Measurements from ENCODE around the gene ZCCHC17.

The ZCCHC17 gene

DNA sequence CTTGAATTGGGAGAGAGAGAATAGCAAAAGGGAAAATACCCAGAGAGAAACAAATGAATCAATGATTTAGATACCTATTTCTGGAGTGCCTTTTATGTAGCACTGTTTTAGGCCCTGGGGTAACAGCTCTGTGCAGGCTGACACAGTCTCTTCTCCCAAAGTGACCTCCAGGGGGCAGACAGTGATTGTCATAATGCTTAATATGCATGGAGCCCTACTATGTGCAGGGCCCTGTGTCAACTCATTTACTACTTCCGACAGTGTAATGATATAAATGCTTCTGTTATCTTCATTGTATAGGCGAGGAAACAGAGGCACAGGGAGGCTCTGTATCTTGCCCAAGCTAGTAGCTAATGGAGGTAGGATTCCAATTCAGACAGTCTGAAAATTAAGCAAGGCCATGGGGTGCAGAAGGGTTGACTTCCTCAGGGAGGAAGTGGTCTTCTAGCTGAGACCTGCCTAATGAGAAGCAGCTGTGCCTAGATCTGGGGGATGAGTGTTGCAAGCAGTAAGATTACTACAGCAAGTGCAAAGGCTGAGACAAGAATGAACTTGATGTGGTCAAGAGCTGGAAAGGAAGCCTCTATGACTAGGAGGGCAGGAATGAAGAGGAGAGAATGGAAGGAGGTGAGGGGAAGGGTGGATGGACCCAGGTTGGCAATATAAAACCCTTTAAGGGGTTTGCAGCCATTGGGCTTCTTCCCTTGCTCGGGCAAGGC lies 100.0 kb downstream of the ZCCHC17 start:
- no peak for DNase-seq

GRCh38 chr1:31397360-31398095 lies 100.7 kb downstream of the ZCCHC17 start:
- DNase-seq, result no peak

- DNase-seq, result no peak
These were observed 101.4 kb downstream of the ZCCHC17 start for GRCh38 chr1:31398246-31398645.

- DNase-seq, result no peak
These were observed 103.1 kb downstream of the ZCCHC17 start for GRCh38 chr1:31399976-31400375.

DNA sequence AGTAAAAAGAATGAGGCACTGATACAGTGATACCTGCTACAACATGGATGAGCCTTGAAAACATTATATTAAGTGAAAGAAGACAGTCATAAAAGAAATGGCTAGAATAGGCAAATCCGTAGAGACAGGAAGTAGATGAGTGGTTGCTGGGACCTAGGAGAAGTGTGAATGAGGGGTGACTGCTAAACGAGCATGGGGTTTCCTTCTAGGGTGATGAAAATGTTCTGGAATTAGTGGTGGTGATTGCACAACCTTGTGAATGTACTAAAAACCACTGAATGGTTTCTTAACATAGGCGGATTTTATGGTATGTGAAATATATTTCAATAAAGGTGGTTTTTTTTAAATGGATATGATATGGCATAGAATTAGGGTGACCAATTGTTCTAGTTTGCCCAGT lies 103.6 kb downstream of the ZCCHC17 start:
- DNase-seq, result no peak

GRCh38 chr1:31401241-31401640 lies 104.4 kb downstream of the ZCCHC17 start:
- DNase-seq, result no peak

DNA sequence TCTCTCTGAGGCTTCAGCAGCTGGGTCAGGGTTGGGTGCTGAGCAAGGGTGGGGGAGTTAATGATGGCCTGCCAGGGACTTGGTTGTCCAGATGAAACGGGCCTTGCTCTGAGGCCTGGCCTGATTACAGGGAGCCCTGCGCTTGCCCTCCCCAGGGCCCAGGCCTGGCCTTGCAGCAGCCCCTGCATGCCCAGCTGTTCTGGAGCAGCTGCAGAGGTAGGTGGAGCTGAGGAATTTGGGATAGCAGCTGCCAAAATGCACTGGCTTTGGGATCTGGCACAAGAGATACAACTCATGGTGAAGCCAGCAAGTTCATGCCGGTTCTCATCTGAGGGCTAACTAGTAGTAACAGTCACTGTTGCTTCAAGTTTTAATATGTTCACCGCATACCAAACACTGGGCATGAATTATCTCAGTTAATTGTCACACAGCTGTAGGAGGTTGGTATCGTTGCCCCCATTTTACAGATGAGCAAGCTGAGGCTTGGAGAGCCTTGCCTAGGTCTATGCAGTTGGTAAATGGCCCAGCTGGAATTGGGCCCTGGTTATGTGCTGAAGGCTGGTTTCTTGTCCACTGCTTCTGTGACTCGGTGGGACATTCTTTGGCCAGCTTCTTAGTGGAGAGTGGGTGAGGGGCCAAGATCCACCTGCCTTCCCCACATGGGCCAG lies 108.9 kb downstream of the ZCCHC17 start:
- DNase-seq, result no peak

- DNase-seq, result no peak
These were observed 110.3 kb downstream of the ZCCHC17 start for GRCh38 chr1:31407029-31407626.

- DNase-seq, result no peak
These were observed 112.0 kb downstream of the ZCCHC17 start for GRCh38 chr1:31408788-31409318.

DNA sequence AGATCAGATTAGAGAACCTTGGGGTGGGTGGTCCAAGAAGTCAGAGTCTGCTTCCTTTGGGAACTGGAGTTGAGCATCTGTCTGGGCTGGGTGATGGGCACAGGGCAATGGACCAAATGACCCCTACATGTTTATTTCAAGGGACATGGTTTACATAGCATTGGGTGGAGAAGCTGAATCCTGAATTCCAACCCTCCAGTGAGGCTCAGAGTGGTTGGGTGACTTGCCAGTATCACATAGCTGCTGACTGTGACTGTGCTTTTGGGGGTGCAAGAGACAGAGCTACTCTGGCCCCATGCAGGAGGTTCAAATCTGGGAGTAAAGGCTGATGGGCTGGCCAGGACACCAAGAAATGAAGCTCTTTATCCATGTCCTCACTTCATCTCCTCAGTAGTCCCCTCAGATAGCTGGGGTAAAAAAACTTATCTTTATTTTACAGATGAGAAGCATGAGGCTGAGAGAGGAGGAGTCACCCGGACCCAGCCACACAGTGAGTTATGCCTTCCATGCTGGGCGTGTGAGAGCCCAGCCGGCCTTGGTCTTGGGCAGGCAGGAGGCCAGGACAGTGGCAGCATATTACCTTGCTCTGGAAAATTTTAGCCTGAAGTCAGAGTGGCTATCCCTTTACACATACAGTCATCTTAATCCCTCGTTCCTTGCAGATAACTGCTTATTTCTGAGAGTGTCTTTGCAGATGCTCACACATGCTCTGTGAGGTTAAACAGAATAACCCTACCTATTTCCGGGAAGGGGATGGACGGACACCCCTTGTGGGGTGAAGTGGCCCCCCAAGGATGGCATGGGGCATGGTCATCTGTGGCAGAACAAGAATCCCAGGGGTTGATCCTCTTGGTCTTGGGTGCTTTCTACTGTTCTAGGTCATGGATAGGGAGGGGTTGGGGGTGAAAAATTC lies 113.4 kb downstream of the ZCCHC17 start:
- no peak for DNase-seq

GRCh38 chr1:31410871-31411270 lies 114.0 kb downstream of the ZCCHC17 start:
- DNase-seq, result no peak

DNA sequence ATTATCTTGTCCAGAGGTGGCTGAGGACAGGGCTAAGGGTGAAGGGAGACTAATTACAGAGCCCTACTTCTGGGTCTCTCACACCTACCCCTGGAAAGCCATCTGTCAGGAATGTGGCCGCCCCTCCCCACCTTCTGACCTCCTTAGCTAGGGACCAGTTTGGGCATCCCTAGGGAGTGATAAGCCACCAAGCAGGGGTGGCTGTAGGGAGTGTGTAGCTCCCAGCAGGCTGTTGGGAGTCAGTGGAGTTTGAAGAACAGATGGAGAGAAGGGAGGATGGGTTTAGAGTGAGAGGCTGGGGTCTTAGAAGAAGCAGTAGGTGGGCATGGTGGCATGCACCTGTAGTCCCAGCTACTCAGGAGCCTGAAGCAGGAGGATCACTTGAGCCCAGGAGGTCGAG lies 115.4 kb downstream of the ZCCHC17 start:
- DNase-seq, result no peak

DNA sequence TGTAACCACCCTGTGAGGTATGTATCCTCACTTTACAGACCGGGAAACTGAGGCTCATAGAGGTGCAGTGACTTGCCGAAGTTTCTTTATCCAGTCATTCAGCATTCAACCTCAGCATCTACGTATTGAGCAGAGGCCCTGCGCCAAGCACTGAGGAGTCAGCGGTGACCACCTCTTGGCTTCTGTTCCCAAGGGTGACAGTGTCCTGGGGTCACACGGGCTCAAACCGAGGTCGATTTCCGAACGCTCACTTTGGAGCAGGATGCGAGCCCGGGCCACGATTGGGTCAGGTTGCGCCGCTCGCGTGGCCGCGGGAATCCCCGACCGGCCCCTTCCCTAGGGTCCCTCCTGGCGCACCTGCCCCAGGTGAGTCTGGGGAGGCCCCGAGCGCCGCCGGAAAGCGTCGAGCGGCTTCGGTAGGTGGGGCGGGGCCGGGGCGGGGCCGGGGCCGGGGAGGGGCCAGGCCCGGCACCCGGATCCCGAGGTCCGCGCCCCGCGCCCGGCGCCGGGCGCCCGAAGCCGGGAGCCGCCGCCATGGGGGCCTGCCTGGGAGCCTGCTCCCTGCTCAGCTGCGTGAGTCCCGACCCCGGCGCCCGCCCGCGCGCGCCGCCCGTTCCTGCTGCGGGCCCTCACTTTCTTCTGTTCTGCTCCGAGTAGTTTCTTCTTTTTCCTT lies 116.0 kb downstream of the ZCCHC17 start, which contains the start of gene SERINC2:
Gene SERINC2, plus strand, starts transcription at position 482 of the 673 bp plus-strand sequence. Its CDS starts 53 bp downstream, at position 535.
- DNase-seq, result peak; percentile 26

DNA sequence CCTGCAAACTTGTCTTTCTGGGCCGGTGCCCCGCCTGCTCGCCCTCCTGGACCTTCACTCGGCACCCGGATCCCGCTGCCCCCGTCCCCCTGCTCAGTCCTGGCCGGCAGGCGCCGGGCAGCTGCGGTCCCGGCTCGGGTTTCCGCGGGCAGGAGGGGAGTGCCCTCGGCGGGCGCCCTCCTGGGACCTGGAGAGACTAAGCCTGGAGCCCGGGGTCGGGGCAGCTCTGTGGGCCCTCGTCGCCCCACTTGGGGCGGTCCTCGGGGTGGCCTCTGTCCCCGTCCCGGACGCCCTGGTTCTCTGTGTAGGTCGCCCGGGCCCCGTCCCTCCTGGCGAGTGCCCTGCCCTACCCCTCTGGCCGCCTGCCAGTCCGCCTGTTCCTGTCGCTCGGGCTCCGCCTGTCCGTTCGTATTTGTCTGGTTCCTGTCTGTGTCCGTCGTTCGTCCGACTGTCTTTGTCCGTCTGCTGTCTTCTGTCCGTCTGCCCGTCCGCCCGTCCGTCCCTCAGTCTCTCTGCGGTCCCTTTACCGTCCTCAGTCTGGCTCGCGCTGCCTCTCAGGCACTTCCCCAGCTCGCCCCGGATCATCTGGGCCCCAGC lies 116.7 kb downstream of the ZCCHC17 start:
- peak; percentile 15 for DNase-seq

All from CD4-positive, alpha-beta T cell treated with Interleukin-12 subunit alpha and Interleukin-12 subunit beta, for 1 hour (primary cell).